PC-3 (cell line): ENCODE measurements around the gene TRIM47. TPM values are rescaled to one million over a fixed set of nuclear protein-coding genes. Genes with fewer than 3 reads are reported as not detected.
A peak's percentile ranks its signal among the peaks of the same experiment; 100 is the strongest.

Experiments used
- ATAC-seq: fragments of 200-7000 bp; cut with Tn5 transposase; 2 replicates; pipeline ENCODE4 v1.9.1; 2020; ENCODE audit warnings: mild to moderate bottlenecking, moderate library complexity
- BruUV-seq: library from RNA; stranded (reverse); fragments of 400-500 nt; replicated peaks from 2 replicates; lab custom pipeline; 2021; lab: Mats Ljungman, UMichigan
- CTCF ChIA-PET: fragments of 300-600 bp; sonication (Branson Sonifier 250); formaldehyde crosslinking; loops from one replicate; lab custom pipeline; 2022; ENCODE audit warnings: antibody characterized with exemption; lab: Charles Lee
- POLR2A ChIA-PET: fragments of 300-600 bp; sonication (Branson Sonifier 250); formaldehyde crosslinking; loops from one replicate; lab custom pipeline; 2022; ENCODE audit warnings: antibody characterized with exemption; ENCODE audit not compliant: unreplicated experiment; lab: Charles Lee
- DNase-seq: peaks from one replicate; pipeline ENCODE4 v3.0.0-alpha.2; 2015
- H2AFZ ChIP-seq: fragments of 300-600 bp; sonication (generic); 2 replicates; pipeline ENCODE4 v1.6.0; 2016; ENCODE audit warnings: antibody characterized with exemption, low read length
- H3F3A ChIP-seq: fragments of 300-600 bp; sonication (generic); one replicate; pipeline ENCODE4 v1.6.0; 2017; ENCODE audit warnings: antibody characterized with exemption, low read length, control low read depth, mild to moderate bottlenecking; ENCODE audit not compliant: unreplicated experiment
- H3K27ac ChIP-seq: fragments of 300-600 bp; sonication (generic); 2 replicates; pipeline ENCODE4 v1.5.1; 2016; ENCODE audit warnings: mild to moderate bottlenecking, low read length
- H3K27me3 ChIP-seq: fragments of 300-600 bp; sonication (generic); 2 replicates; pipeline ENCODE4 v1.6.1; 2016; ENCODE audit warnings: low read length, mixed read lengths
- H3K36me3 ChIP-seq: fragments of 300-600 bp; sonication (generic); 2 replicates; pipeline ENCODE4 v1.6.1; 2016; ENCODE audit warnings: low read depth, mixed run types, low read length, mixed read lengths
- H3K4me1 ChIP-seq: fragments of 300-600 bp; sonication (generic); 2 replicates; pipeline ENCODE4 v1.5.1; 2016; ENCODE audit warnings: low read length; ENCODE audit not compliant: insufficient read depth
- H3K4me2 ChIP-seq: fragments of 300-600 bp; sonication (generic); 2 replicates; pipeline ENCODE4 v1.6.0; 2016; ENCODE audit warnings: low read length
- H3K4me3 ChIP-seq: fragments of 300-600 bp; sonication (generic); 2 replicates; pipeline ENCODE4 v1.5.1; 2016; ENCODE audit warnings: mild to moderate bottlenecking, low read length, mixed read lengths
- H3K79me2 ChIP-seq: fragments of 300-600 bp; sonication (generic); 2 replicates; pipeline ENCODE4 v1.6.1; 2017; ENCODE audit warnings: low read length, mixed read lengths
- H3K9ac ChIP-seq: fragments of 300-600 bp; sonication (generic); 2 replicates; pipeline ENCODE4 v1.6.0; 2016; ENCODE audit warnings: mild to moderate bottlenecking, low read length
- H3K9me2 ChIP-seq: fragments of 300-600 bp; sonication (generic); replicated peaks from 2 replicates; pipeline ENCODE4 v1.6.1; 2016; ENCODE audit warnings: mixed run types, low read length, mixed read lengths
- H3K9me3 ChIP-seq: fragments of 300-600 bp; sonication (generic); 2 replicates; pipeline ENCODE4 v1.6.1; 2016; ENCODE audit warnings: low read length, mixed read lengths
- H4K20me1 ChIP-seq: fragments of 300-600 bp; sonication (generic); 2 replicates; pipeline ENCODE4 v1.6.1; 2016; ENCODE audit warnings: low read length, mixed read lengths
- EZH2 ChIP-seq: fragments of 300-600 bp; sonication (generic); IDR thresholded peaks from one replicate; pipeline ENCODE4 v1.6.1; 2017; ENCODE audit warnings: antibody characterized with exemption, mild to moderate bottlenecking, low read length; ENCODE audit not compliant: unreplicated experiment
- EZH2phosphoT487 ChIP-seq: fragments of 300-600 bp; sonication (generic); IDR thresholded peaks from 2 replicates; pipeline ENCODE4 v1.6.1; 2018; ENCODE audit warnings: mild to moderate bottlenecking, antibody characterized with exemption, low read length, borderline replicate concordance
- intact Hi-C: fragments of 100-400 bp; cut with micrococcal nuclease; formaldehyde crosslinking; loops from 2 replicates; pipeline ENCODE4 v1.9.0; 2023
- total RNA-seq: library from RNA; depleted of rRNA; stranded (reverse); fragments of >200 nt; gene quantifications from 2 replicates; pipeline ENCODE4 v1.2.3, GENCODE V29; 2014
- TF ChIP-seq, protein P1 (sequence below): fragments of 300-600 bp; sonication (generic); conservative IDR thresholded peaks from 2 replicates; pipeline ENCODE4 v1.5.1; 2017; ENCODE audit warnings: antibody characterized with exemption, low read depth, mild to moderate bottlenecking, low read length

TRIM47 gene
- total RNA-seq, 1 experiment from 2014 or later: 73.7 TPM

DNA sequence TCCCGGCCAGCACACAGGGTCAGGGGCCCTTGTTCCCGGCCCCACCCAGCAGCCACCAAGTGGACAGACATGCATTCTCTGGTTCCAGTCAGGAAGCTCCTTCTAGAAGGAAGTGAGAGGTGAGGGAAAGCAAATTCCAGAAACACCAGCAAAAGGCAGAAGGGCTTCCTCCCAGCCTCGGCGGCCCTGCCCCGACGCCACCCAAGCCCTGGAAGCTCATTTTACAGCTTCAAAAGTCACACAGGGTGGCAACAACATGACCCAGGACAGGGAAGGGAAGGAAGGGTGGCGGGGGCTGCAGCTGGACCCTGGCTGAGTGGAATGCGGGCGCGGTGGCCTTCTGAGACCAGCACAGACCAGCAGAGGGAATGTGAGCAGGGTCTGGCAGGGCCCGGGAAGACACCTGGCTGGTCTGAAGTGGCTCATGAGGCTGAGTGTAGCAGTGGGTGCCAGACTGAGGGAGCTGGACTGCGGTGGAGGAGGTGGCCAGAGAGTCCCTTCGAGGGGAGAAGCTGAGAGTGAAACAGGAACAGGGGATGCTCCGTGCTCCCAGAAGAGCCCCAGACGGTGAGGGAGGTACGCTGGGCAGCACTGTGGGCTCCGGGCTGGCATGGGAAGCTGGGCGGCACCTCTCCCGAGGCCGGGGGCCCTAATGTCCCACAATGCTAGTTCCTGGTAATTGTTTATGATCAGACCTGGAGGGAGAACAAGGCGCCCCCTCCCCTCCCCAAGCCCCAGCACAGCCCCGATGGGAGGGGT lies 32.3 kb downstream of the TRIM47 start:
- Histone ChIP-seq H3K4me1 (peaks cover 39% of the 10 kb centered on the region), H3K9me2 (no peaks in the 10 kb centered on the region), H3K9ac (peak overlapping the region; percentile 86), H3K27me3 (no peaks in the 10 kb centered on the region), H3F3A (peaks cover 5% of the 10 kb centered on the region), H3K9me3 (no peaks in the 10 kb centered on the region), H2AFZ (no peak overlapping the region), H3K36me3 (peaks cover 28% of the 10 kb centered on the region; the same call in 1 of the 2 replicates), H3K27ac (peak overlapping the region; percentile 96), H4K20me1 (no peaks in the 10 kb centered on the region), H3K4me3 (no peak overlapping the region), H3K4me2 (peak overlapping the region; percentile 82), H3K79me2 (peaks cover 7% of the 10 kb centered on the region; the same call in 1 of the 2 replicates)
- TF ChIP-seq, protein P1, sequence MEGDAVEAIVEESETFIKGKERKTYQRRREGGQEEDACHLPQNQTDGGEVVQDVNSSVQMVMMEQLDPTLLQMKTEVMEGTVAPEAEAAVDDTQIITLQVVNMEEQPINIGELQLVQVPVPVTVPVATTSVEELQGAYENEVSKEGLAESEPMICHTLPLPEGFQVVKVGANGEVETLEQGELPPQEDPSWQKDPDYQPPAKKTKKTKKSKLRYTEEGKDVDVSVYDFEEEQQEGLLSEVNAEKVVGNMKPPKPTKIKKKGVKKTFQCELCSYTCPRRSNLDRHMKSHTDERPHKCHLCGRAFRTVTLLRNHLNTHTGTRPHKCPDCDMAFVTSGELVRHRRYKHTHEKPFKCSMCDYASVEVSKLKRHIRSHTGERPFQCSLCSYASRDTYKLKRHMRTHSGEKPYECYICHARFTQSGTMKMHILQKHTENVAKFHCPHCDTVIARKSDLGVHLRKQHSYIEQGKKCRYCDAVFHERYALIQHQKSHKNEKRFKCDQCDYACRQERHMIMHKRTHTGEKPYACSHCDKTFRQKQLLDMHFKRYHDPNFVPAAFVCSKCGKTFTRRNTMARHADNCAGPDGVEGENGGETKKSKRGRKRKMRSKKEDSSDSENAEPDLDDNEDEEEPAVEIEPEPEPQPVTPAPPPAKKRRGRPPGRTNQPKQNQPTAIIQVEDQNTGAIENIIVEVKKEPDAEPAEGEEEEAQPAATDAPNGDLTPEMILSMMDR: no peak
- TF ChIP-seq EZH2 (no peak), EZH2phosphoT487 (no peak)
- intact Hi-C loops: loop anchor here (1.0 to 5.0 kb wide), 2 partner anchors 9 to 74 kb away; partner anchors contain the start of gene WBP2
- ATAC-seq: peak; percentile 12
- BruUV-seq: TSS peak; percentile 55
- ChIA-PET CTCF (interaction anchor here (0.6 to 2.3 kb wide), 16 partner anchors 9 to 73 kb away, joined by 3 to 30 read pairs (median 4); partner anchors contain the start of genes TRIM65 and WBP2), POLR2A (interaction anchor here (0.6 to 1.9 kb wide), 3 partner anchors 9 to 181 kb away, joined by 3 to 18 read pairs (median 10); partner anchors contain the start of genes EVPL and WBP2)
- peak; percentile 52 for DNase-seq

DNA sequence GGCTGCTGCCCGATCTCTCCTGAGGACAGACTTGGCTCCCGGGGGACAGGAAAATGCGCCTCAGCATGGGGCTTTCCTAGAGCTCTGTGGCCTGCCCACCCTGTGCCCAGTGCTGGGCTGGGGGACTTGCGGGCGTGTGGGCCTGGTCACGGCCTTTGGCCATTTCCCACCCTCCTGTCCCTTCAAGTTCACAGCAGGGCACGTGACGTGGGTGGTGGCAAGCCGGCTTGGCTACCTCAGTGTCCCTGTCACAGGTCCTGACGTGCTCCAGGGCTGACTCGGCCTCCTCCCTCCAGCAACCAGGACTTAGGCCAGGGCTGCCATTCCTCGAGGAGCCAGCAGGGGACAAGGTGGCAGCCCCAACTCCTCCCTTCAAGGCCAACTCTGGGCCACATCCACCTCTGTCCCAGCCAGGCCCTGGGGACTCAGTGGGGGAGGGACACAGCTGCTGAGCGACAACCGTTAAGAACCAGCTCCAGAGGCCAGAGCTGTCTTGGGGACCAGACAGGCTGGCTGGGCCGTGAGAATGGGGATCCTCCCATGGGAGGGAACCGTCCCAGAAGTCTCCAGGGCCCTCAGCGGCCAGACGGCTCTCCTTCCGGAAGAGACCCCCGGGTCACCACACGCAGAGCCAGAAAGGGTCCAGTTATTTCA lies 33.2 kb downstream of the TRIM47 start:
- H3K79me2 ChIP-seq: peaks cover 7% of the 10 kb centered on the region; the same call in 1 of the 2 replicates
- H3F3A ChIP-seq: peaks cover 5% of the 10 kb centered on the region
- peak overlapping the region; percentile 96 for H3K27ac ChIP-seq
- peaks cover 39% of the 10 kb centered on the region for H3K4me1 ChIP-seq
- ChIA-PET POLR2A (interaction anchor here (0.7 to 1.9 kb wide), 3 partner anchors 10 to 65 kb away, joined by 4 to 18 read pairs (median 10); partner anchors contain the start of gene WBP2), CTCF (interaction anchor here (0.5 to 2.3 kb wide), 15 partner anchors 9 to 250 kb away, joined by 3 to 30 read pairs (median 3); partner anchors contain the start of genes TRIM65 and WBP2)
- peaks cover 21% of the 10 kb centered on the region; the same call in 1 of the 2 replicates for H3K36me3 ChIP-seq
- BruUV-seq: TSS peak; percentile 79
- no peaks in the 10 kb centered on the region for H3K9me2 ChIP-seq
- H3K4me2 ChIP-seq: peak overlapping the region; percentile 82
- ATAC-seq (peak; percentile 77), DNase-seq (peak; percentile 96)
- peak overlapping the region; percentile 48 for H2AFZ ChIP-seq
- H3K4me3 ChIP-seq: peak overlapping the region; percentile 49
- no peaks in the 10 kb centered on the region for H4K20me1 ChIP-seq
- intact Hi-C loops: loop anchor here (1.0 to 5.0 kb wide), 2 partner anchors 10 to 73 kb away; partner anchors contain the start of gene WBP2
- no peaks in the 10 kb centered on the region for H3K9me3 ChIP-seq
- peak overlapping the region; percentile 86 for H3K9ac ChIP-seq
- no peak for TF ChIP-seq EZH2
- TF ChIP-seq, protein P1: peak; percentile 89
- no peaks in the 10 kb centered on the region for H3K27me3 ChIP-seq
